Measurements from ENCODE around the gene MT1F.

Gene MT1F

DNA sequence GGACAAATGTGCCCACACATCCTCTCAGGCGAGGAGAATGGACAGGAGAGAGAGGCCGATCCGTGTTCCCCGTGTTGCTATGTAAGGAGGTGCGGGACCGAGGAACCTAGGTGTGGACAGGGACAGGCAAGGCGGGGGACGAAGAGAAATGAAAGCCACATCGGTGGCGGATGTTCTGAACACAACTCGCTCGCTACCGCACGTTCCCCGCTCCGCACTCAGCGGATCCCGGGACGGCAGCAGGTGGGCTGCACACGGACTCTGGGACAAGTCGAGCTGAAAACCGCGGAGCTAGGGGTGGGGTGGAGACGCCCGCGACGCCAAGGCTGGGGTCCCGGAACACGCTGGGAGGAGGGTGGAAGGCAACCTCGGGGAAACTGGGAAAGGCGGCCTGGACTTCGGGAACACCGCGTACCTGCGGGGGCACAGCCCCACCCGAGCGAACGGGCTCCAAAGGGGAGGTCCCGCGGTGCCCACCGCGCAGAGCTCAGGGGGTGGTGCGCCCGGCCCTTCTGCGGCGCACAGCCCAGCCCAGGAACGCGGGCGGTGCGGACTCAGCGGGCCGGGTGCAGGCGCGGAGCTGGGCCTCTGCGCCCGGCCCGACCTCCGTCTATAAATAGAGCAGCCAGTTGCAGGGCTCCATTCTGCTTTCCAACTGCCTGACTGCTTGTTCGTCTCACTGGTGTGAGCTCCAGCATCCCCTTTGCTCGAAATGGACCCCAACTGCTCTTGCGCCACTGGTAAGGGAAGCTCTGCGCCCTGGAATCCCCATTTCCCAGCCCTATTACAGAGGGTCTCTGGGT lies 32.4 kb upstream of the MT1F start, which contains the start of gene MT1E:
TSS of gene MT1E (plus strand) at position 642 of the 803 bp plus-strand sequence. CDS start at position 713, 71 bp downstream.
- DNase-seq (ENCODE audit: low read depth in 1 of 2, low spot score in 1 of 2) = peak in 1 of 2 donors; percentile 65

DNA sequence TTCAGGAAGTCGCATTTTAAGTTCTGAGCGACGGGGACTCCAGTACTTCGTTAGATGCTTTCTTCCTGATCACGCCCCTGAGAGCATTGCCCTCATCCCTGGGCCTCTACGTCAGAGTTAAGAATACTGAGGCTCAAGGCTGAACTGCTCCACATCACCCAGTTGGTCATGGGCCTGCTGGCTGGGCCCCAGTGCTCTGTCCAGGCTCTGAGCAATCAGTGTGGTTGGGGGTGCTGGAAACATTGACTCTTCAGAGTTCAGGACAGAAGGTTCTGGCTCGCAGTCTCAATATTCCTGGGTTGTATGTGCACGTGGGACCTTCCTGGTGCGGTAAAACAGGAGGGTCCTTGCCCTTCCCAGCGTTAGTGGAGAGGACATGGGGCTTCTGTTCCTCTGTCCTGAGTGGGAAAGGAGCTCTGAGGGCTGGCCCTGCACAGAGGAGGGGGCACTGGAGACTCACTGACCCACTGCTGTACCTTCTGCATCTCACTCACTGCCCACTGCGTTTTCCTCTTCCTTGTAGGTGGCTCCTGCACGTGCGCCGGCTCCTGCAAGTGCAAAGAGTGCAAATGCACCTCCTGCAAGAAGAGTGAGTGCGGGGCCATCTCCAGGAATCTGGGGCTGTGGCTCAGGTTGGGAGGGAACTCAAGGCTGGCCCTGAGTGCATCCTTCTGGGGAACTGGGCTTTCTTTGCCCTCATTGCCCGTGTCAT lies 31.7 kb upstream of the MT1F start:
- no peak for DNase-seq (ENCODE audit: low read depth in 1 of 2, low spot score in 1 of 2)

DNA sequence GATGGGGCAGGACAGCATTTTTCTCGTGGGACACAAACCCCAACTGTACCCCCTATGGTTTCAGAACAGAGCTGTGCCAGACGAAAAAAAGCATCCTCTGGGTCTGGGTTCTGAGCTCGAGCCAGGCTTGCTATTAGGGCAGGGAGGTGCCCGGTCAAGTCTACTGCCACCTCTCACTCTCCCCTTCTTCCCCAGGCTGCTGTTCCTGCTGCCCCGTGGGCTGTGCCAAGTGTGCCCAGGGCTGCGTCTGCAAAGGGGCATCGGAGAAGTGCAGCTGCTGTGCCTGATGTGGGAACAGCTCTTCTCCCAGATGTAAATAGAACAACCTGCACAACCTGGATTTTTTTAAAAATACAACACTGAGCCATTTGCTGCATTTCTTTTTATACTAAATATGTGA lies 31.1 kb upstream of the MT1F start:
- no peak for DNase-seq (ENCODE audit: low read depth in 1 of 2, low spot score in 1 of 2)

DNA sequence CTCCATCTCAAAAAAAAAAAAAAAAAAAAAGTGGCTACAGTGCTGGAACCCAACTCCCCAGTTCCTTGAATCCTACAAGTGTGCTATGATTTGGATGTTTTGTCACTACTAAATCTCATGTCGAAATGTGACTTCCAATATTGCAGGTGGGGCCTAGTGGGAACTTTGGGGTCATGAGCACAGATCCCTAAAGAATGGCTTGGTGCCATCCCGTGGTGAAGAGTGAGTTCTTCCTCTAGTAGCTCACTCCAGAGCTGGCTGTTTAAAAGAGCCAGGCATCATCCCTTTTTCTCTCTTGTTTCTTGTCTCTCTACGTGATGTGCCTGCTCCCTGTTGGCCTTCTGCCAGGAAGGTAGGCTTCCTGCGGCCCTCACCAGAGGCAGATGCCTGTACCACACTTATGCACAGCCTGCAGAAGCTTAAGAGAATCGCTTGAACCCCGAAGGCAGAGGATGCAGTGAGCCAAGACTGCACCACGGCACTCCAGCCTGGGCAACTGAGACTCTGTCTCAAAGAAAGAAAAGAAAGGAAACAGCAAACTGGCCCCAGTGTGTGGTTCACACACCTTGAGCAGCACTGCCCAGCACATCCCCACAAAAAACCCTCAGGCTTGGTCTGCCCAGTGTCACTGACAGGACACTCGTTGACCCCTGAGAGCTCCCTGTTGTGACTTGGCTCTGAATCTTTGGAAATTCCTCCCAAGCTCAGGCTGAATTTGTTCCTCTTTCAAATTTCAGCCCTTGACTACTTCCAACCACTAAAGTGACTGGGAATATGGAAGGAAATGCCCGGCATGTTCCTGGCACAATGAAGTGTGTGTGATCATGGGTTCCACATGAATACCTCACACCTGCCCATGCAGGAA lies 29.0 kb upstream of the MT1F start:
- no peak for DNase-seq (ENCODE audit: low read depth in 1 of 2, low spot score in 1 of 2)

DNA sequence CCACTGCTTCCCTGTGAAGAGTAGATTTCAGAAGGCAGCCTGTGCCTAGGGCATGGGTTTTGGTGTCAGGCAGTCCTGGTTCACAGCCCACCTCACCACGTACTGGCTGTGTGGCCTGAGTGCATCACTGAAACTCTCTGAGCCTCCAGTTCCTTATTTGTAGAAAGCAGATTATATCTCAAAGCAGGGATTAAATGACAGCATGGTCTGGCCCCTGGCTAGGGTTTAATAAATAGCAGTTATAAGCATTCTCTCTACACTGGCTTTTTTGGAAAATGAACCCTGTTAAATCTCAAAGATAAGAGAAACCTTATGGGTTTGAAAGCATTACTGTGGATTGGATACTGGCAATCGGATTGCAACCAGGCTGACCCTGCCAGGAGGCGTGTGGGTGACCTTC lies 28.2 kb upstream of the MT1F start:
- no peak for DNase-seq (ENCODE audit: low read depth in 1 of 2, low spot score in 1 of 2)

DNA sequence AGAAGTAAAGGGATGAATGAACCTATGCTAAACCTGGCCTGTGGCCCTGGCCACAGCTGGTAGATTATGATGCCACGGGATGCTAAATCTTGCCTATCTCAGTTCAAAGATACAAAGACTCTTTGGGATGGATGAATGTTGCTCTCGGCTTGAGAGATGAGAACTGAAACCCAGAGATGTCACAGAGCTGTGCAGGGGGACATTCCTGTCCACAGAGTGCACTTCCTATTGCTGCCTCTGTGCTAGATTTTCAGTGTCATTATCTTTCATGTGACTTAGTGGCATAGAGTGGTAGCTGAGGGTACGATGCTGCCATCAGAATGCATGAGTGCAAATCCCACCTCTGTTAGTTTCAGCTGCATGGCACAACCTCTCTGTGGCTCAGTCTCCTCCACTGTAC lies 27.6 kb upstream of the MT1F start:
- DNase-seq (ENCODE audit: low read depth in 1 of 2, low spot score in 1 of 2) = no peak

GRCh38 chr16:56631197-56631596 lies 26.6 kb upstream of the MT1F start:
- DNase-seq (ENCODE audit: low read depth in 1 of 2, low spot score in 1 of 2) = no peak

DNA sequence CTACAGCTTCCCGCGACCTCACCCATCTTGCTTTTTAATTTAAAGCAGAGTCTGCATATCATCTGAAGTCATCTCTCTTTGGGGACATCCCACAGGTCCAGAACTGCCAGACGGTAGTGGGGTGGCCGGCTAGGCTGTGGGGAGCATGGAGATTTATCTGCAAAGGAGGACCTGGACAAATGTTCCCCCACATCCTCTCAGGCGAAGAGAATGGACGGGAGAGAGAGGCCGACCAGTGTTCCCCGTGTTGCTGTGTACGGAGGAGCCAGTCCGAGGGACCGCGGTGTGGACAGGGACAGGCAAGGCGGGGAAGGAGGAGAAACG lies 26.0 kb upstream of the MT1F start:
- no peak for DNase-seq (ENCODE audit: low read depth in 1 of 2, low spot score in 1 of 2)

DNA sequence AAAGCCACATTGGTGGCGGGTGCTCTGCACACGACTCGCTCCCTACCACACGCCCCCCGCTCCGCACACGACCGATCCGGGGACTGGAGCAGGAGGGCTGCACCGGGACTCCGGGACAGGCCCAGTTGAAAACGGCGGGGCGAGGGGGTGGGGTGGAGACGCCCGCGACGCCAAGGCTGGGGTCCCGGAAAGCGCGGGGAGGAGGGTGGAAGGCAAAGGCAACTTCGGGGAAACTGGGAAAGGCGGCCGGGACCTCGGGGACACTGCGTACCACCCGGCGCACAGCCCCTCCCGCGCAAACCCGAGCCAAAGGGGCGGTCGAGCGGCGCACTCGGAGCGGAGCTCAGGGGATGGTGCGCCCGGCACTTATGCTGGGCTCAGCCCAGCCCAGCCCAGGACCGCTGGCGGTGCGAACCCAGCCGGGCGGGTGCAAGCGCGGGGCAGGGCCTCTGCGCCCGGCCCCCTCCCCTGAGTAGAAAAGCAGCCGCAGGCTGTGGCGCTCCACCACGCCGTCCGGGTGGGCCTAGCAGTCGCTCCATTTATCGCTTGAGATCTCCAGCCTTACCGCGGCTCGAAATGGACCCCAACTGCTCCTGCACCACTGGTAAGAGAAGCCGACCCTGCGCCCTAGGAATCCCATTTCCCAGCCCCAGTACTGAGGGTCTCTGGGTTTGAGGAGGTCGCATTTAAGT lies 25.5 kb upstream of the MT1F start, which contains the start of gene MT1M:
TSS of gene MT1M (plus strand) at position 504 of the 692 bp plus-strand sequence. CDS start at position 577, 73 bp downstream.
- DNase-seq (ENCODE audit: low read depth in 1 of 2, low spot score in 1 of 2) = no peak

DNA sequence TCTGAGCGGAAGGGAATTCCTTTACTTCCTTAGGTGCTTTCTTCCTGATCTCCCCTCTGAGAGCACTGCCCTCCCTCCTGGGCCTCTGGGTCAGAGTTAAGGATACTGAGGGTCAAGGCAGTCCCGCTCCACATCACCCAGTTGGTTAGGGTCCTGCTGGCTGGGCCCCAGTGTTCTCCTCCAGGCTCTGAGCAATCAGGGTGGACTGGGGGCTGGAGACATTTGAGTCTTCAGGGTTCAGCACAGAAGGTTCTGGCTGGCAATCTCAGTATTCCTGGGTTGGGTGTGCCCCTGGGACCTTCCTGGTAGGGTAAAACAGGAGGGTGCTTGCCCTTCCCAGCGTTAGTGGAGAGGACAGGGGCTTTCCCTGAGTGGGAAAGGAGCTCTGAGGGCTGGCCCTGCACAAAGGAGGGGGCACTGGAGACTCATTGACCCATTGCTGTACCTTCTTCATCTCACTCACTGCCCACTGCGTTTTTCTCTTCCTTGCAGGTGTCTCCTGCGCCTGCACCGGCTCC lies 24.9 kb upstream of the MT1F start:
- DNase-seq (ENCODE audit: low read depth in 1 of 2, low spot score in 1 of 2) = no peak

DNA sequence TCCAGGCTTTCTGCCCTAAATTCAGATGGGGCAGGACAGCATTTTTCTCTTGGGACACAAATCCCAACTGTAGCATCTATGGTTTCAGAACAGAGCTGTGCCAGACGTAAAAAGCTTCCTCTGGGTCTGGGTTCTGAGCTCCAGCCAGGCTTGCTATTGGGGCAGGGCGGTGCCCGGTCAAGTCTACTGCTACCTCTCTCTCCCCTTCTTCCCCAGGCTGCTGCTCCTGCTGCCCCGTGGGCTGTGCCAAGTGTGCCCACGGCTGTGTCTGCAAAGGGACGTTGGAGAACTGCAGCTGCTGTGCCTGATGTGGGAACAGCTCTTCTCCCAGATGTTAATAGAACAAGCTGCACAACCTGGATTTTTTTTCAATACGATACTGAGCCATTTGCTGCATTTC lies 24.2 kb upstream of the MT1F start:
- DNase-seq (ENCODE audit: low read depth in 1 of 2, low spot score in 1 of 2) = no peak

DNA sequence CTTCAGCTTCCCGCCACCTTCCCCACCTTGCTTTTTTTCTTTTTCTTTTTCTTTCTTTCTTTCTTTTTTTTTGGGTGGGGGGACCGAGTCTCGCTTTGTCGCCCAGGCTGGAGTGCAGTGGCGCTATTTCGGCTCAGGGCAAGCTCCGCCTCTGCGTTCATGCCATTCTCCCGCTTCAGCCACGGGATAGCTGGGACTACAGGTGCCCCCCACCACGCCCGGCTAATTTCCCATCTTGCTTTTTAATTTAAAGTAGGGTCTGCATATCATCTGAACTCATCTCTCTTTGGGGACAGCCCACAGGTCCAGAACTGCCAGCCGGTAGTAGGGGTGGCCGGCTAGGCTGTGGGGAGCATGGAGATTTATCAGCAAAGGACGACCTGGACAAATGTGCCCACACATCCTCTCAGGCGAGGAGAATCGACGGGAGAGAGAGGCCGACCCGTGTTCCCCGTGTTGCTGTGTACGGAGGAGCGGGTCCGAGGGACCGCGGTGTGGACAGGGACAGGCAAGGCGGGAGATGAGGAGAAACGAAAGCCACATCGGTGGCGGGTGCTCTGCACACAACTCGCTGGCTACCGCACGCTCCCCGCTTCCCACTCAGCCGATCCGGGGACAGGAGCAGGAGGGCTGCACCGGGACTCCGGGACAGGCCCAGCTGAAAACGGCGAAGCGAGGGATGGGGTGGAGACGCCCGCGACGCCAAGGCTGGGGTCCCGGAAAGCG lies 22.9 kb upstream of the MT1F start:
- DNase-seq (ENCODE audit: low read depth in 1 of 2, low spot score in 1 of 2) = no peak

DNA sequence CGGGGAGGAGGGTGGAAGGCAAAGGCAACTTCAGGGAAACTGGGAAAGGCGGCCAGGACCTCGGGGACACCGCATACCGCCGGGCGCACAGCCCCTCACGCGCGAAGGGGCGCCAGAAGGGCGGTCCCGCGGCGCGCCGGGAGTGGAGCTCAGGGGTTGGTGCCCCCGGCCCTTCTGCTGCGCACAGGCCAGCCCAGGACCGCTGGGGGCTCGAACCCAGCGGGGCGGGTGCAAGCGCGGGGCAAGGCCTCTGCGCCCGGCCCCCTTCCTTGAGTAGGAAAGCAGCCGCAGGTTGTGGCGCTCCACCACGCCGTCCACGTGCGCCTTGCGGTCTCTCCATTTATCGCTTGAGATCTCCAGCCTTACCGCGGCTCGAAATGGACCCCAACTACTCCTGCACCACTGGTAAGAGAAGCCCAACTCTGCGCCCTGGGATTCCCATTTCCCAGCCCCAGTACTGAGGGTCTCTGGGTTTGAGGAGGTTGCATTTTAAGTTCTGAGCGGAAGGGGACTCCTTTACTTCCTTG lies 22.3 kb upstream of the MT1F start:
- DNase-seq (ENCODE audit: low read depth in 1 of 2, low spot score in 1 of 2) = no peak

GRCh38 chr16:56636616-56637413 lies 20.9 kb upstream of the MT1F start:
- no peak for DNase-seq (ENCODE audit: low read depth in 1 of 2, low spot score in 1 of 2)

- no peak for DNase-seq (ENCODE audit: low read depth in 1 of 2, low spot score in 1 of 2)
Observed at GRCh38 chr16:56637814-56638750, 19.7 kb upstream of the MT1F start, which contains the start of gene MT1A. MT1A (plus strand) TSS chr16:56638666; CDS start chr16:56638739, 73 bp downstream.

- no peak for DNase-seq (ENCODE audit: low read depth in 1 of 2, low spot score in 1 of 2)
Observed at GRCh38 chr16:56639045-56639444, 18.7 kb upstream of the MT1F start.

GRCh38 chr16:56640076-56640475 lies 17.7 kb upstream of the MT1F start:
- no peak for DNase-seq (ENCODE audit: low read depth in 1 of 2, low spot score in 1 of 2)

DNA sequence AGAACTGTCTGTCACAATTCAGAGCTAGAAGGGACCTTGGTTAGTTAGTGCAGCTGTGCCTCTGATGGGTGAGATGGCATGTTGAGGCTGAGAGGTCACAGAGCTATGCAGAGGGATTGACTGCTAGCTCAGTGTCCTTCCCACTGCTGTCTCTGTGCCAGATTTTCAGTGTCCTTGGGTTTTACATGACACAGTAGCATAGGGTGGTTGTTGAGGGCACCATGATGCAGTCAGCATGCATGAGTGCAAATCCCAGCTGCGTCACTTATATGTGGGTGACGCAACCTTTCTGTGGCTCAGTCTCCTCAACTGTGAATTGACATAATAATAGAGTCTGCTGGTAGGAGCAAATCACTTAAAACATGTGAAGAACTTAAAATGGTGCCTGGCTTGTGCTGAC lies 16.6 kb upstream of the MT1F start:
- no peak for DNase-seq (ENCODE audit: low read depth in 1 of 2, low spot score in 1 of 2)
